GM19025 (cell line): ENCODE data around the gene CFAP73.
"Not testable (repeated sequence)": the region's sequence is repeated elsewhere in the genome, so short reads cannot be mapped to it uniquely, and the experiment has no call there.

ENCODE experiments used
- ATAC-seq: cut with Tn5 transposase; IDR thresholded peaks from one replicate; pipeline ENCODE4 v1.9.1; 2021; ENCODE audit warnings: mild to moderate bottlenecking, low read depth, moderate library complexity; ENCODE audit not compliant: unreplicated experiment

The CFAP73 gene

DNA sequence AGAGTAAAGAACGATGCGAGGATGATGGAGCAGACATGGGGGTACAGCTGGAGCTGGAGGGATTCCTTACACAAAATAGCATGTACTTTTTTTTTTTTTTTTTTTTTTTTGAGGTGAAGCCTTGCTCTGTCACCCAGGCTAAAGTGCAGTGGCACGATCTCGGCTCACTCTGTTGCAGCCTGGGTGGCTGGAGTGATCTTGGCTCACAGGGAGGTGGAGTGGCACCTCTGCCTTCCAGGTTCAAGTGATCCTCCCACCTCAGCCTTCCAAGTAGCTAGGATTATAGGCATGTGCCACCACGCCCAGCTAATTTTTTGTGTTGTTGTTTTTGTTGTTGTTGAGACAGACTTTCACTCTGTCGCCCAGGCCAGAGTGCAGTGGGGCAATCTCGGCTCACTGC lies 8.8 kb upstream of the CFAP73 start:
- ATAC-seq = no peak

DNA sequence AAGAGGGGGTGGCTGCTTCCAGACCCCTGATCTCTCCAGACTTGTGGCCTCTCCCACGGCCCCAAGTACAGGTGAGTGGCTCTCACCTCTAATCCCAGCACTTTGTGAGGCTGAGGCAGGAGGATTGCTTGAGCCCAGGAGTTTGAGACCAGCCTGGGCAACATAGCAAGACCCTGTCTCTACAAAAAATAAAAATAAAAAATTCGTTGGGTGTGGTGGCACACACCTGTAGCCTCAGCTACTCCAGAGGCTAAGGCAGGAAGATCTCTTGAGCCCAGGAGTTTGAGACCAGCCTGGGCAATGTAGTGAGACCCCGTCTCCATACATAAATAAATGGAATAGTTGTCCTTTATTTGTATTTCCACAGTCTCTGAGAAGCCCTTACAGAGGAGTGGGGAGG lies 7.8 kb upstream of the CFAP73 start:
- ATAC-seq = not testable (repeated sequence)

- ATAC-seq = no peak
Measured at GRCh38 chr12:113142173-113142885, 7.2 kb upstream of the CFAP73 start.

GRCh38 chr12:113142886-113143332 lies 6.6 kb upstream of the CFAP73 start:
- ATAC-seq = no peak

DNA sequence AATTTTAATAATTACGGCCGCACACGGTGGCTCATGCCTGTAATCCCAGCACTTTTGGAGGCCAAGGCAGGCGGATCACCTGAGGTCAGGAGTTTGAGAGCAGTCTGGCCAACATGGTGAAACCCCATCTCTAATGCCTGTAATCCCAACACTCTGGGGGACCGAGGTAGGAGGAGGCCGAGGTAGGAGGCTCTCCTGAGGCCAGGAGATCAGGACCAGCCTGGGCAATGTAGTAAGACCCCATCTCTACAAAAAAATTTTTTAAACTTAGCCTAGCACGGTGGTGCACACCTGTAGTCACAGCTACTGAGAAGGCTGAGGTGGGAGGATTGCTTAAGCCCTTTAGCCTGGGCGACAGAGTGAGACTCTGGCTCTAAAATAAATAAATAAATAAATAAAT lies 5.6 kb upstream of the CFAP73 start:
- no peak for ATAC-seq

DNA sequence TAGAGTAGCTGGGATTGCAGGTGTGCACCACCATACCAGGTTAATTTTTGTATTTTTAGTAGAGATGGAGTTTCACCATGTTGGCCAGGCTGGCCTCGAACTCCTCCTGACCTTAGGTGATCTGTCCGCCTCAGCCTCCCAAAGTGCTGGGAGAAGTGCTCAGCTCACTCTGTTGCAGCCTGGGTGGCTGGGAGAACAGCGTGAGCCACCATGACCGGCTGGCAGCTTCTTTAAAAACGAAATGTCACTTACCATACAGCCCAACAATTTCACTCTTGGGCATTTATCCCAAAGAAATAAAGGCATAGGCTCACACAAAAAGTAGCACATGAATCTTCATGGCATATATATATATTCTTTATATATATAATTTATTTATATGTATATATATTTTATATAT lies 4.7 kb upstream of the CFAP73 start:
- ATAC-seq = no peak

- no peak for ATAC-seq
Measured at GRCh38 chr12:113145720-113146551, 3.6 kb upstream of the CFAP73 start.

DNA sequence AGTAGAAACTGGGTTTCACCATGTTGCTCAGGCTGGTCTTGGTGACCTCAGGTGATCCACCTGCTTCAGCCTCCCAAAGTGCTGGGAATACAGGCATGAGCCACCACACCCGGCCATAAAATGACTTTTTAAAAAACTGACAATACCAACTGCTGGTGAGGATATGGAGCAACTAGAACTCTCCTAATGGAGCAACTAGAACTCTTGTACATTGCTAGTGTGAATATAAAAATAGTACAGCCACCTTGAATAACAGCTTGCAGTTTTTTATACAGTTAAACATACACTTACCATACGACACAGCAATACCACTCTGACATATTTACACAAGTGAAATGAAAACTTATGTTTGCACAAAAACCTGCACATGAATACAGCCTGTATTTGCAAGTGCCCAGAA lies 2.5 kb upstream of the CFAP73 start:
- ATAC-seq = no peak

GRCh38 chr12:113151655-113152054 lies 2.1 kb downstream of the CFAP73 start:
- ATAC-seq = no peak

DNA sequence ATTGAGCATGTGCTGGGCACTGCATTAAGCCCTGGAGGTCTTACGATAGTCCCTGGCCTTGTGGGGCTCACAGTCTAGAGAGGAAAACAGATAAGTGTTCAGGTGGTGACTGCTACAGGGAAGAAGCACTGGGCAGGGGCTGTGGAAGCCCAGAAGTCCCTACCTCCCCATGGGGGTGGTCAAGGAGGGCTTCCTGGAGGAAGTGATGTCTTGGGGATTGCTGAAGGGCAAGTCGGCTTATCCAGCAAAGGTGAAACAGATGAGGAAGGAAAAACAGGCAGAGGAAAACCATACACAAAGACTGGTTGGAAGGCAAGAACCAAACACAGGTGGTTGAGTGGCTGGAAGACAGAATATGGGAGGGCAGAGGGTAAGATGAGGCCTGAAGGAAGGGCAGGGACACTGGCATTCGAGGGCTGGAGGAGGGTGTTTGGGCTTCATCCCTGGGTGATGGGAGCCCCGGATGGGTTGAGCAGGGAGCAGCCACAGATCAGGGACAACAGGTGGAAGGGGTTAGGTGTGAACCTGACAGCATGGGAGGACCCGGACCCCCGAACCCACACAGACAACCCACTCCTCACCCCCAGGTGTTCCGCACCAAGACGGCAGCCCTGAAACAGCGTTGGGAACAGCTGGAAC lies 2.8 kb downstream of the CFAP73 start:
- ATAC-seq = no peak

DNA sequence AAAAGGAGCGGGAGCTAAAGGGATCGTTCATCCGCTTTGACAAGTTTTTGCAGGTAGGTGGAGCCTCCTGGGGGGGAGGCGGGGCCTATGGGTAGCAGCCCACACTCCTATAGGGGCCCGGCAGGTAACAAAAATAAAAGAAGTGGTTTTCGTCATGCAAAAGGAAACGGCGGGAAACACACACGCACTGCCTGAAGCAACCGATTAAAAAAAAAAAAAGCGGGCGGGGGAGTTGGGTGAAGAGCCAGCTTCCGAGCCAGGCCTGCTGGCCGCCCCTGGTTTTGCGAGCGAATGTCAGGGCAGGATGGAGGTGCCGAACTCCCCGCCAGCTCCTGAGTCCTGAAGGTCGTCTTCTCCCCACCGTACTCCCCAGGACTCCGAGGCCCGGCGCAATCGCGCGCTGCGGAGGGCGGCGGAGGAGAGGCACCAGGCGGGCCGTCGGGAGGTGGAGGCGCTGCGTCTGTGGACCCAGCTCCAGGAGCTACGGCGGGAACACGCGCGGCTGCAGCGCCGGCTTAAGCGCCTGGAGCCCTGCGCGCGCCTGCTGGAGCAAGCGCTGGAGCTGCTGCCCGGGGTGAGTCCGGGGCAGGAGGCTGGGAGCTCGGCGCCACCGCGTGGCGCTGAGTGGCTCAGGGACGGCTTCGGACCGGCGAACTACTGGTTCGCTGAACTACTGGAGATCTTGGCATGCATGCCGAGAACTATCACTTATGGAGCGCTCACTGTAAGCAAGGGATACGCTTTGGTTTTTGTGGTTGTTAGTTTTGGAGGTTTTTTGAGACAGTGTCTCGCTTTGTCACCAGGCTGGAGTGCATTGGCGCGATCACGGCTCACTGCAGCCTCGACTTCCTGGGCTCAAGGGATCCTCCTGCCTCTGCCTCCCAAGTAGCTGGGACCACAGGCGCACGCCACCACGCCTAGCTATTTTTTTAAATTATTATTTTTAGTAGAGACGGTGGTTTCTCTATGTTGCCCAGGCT lies 3.6 kb downstream of the CFAP73 start:
- ATAC-seq = peak; percentile 64

GRCh38 chr12:113154351-113154973 lies 4.9 kb downstream of the CFAP73 start:
- no peak for ATAC-seq

DNA sequence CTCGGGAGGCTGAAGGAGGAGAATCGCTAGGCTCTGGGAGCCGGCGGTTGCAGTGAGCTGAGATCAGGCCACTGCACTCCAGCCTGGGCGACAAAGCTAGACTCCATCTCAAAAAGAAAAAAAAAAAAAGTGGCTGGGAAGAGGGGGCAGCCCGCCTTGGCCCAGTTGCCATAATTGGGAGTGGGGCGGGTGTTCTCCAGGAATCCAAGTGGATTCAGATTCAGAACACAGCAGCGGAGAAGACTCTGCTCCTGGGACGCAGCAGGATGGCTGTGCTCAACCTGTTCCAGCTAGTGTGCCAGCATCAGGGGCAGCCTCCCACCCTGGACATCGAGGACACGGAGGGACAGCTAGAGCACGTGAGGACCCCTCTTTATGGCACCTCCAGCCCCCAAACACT lies 5.5 kb downstream of the CFAP73 start:
- ATAC-seq = no peak

- no peak for ATAC-seq
Measured at GRCh38 chr12:113155646-113156045, 6.1 kb downstream of the CFAP73 start.

GRCh38 chr12:113157218-113157859 lies 7.8 kb downstream of the CFAP73 start:
- no peak for ATAC-seq

GRCh38 chr12:113158439-113159203 lies 9.1 kb downstream of the CFAP73 start:
- ATAC-seq = no peak

DNA sequence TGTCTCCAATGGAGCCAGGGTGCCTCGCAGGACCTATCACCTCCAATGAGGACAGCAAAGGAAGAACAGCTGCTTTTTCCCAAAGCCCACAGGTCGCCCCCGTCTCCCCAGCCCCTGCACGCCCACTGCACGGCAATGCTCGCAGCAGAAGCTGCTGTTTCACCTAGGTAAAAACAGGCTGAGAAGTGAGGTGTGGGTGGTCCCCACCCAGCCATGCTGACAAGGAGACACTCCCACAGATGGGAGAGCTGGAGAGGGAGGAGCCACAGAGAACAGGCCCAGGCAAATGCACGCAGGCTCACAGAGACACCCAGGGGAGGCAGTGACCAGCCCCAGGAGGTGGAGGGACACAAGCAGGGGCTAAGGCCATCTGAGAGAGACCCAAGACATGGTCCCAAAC lies 10.4 kb downstream of the CFAP73 start:
- no peak for ATAC-seq

GRCh38 chr12:113161415-113162016 lies 12.0 kb downstream of the CFAP73 start:
- ATAC-seq = no peak
